Adipocyte (in vitro differentiated cells): Measurements from ENCODE around the gene VCL.

Experiments
- DNase-seq: peaks from one replicate; pipeline ENCODE4 v3.0.0-alpha.2; 2015; ENCODE audit warnings: low read depth
- H3K27me3 ChIP-seq: replicated peaks from 2 replicates; pipeline ENCODE4 v1.7.0; 2013; ENCODE audit warnings: mild to moderate bottlenecking, low read length, moderate library complexity; ENCODE audit not compliant: control insufficient read depth, insufficient read depth
- H3K36me3 ChIP-seq: 2 replicates; pipeline ENCODE4 v1.7.0; 2013; ENCODE audit warnings: low read length, mild to moderate bottlenecking, moderate library complexity; ENCODE audit not compliant: control insufficient read depth, insufficient read depth, severe bottlenecking
- H3K4me1 ChIP-seq: 2 replicates; pipeline ENCODE4 v1.7.0; 2013; ENCODE audit warnings: mild to moderate bottlenecking, low read length, moderate library complexity; ENCODE audit not compliant: control insufficient read depth, insufficient read depth
- H3K4me3 ChIP-seq: 2 replicates; pipeline ENCODE4 v1.7.0; 2013; ENCODE audit warnings: mild to moderate bottlenecking, low read length, moderate library complexity
- H3K9ac ChIP-seq: 2 replicates; pipeline ENCODE4 v1.7.0; 2013; ENCODE audit warnings: mild to moderate bottlenecking, low read length, moderate library complexity
- H3K9me3 ChIP-seq: 2 replicates; pipeline ENCODE4 v1.7.0; 2013; ENCODE audit warnings: mild to moderate bottlenecking, low read length, moderate library complexity; ENCODE audit not compliant: control insufficient read depth

Gene VCL

GRCh38 chr10:73974309-73974946 is 23.5 kb upstream of the VCL start:
- H3K4me1 ChIP-seq, result peaks cover 3% of the 10 kb centered on the region
- H3K36me3 ChIP-seq, result no peaks in the 10 kb centered on the region
- no peak overlapping the region for H3K4me3 ChIP-seq
- H3K9me3 ChIP-seq, result peaks cover 5% of the 10 kb centered on the region
- H3K27me3 ChIP-seq, result no peaks in the 10 kb centered on the region
- H3K9ac ChIP-seq, result no peak overlapping the region
- no peak for DNase-seq

- Histone ChIP-seq H3K4me3 (no peak overlapping the region), H3K36me3 (no peaks in the 10 kb centered on the region), H3K9ac (no peak overlapping the region), H3K27me3 (no peaks in the 10 kb centered on the region), H3K4me1 (peaks cover 12% of the 10 kb centered on the region), H3K9me3 (peaks cover 5% of the 10 kb centered on the region)
- DNase-seq, result no peak
Observed at GRCh38 chr10:73975388-73975787, 22.5 kb upstream of the VCL start.

GRCh38 chr10:73979141-73979808 is 18.6 kb upstream of the VCL start:
- H3K36me3 ChIP-seq, result no peaks in the 10 kb centered on the region
- H3K9me3 ChIP-seq, result peaks cover 5% of the 10 kb centered on the region
- peaks cover 12% of the 10 kb centered on the region for H3K4me1 ChIP-seq
- H3K27me3 ChIP-seq, result no peaks in the 10 kb centered on the region
- no peak overlapping the region for H3K9ac ChIP-seq
- no peak overlapping the region for H3K4me3 ChIP-seq
- DNase-seq, result no peak

- peaks cover 12% of the 10 kb centered on the region for H3K4me1 ChIP-seq
- H3K9ac ChIP-seq, result no peak overlapping the region
- H3K27me3 ChIP-seq, result no peaks in the 10 kb centered on the region
- H3K36me3 ChIP-seq, result no peaks in the 10 kb centered on the region
- no peak for DNase-seq
- H3K4me3 ChIP-seq, result no peak overlapping the region
- H3K9me3 ChIP-seq, result peaks cover 5% of the 10 kb centered on the region
Observed at GRCh38 chr10:73979809-73980433, 18.0 kb upstream of the VCL start.

GRCh38 chr10:73981812-73982211 is 16.1 kb upstream of the VCL start:
- Histone ChIP-seq H3K4me1 (peaks cover 12% of the 10 kb centered on the region), H3K9me3 (no peaks in the 10 kb centered on the region), H3K27me3 (no peaks in the 10 kb centered on the region), H3K36me3 (no peaks in the 10 kb centered on the region), H3K9ac (no peak overlapping the region), H3K4me3 (no peak overlapping the region)
- DNase-seq, result no peak

GRCh38 chr10:73983096-73984047 is 14.5 kb upstream of the VCL start:
- Histone ChIP-seq H3K27me3 (no peaks in the 10 kb centered on the region), H3K9ac (no peak overlapping the region), H3K36me3 (no peaks in the 10 kb centered on the region), H3K9me3 (no peaks in the 10 kb centered on the region), H3K4me1 (peaks cover 12% of the 10 kb centered on the region), H3K4me3 (no peak overlapping the region)
- no peak for DNase-seq

- Histone ChIP-seq H3K9me3 (no peaks in the 10 kb centered on the region), H3K9ac (no peak overlapping the region), H3K4me3 (no peak overlapping the region), H3K4me1 (peaks cover 7% of the 10 kb centered on the region), H3K27me3 (no peaks in the 10 kb centered on the region), H3K36me3 (no peaks in the 10 kb centered on the region)
- DNase-seq, result no peak
Observed at GRCh38 chr10:73989594-73990150, 8.2 kb upstream of the VCL start.

- H3K4me1 ChIP-seq, result peaks cover 7% of the 10 kb centered on the region
- no peak for DNase-seq
- no peaks in the 10 kb centered on the region for H3K27me3 ChIP-seq
- no peak overlapping the region for H3K9ac ChIP-seq
- no peaks in the 10 kb centered on the region for H3K36me3 ChIP-seq
- no peak overlapping the region for H3K4me3 ChIP-seq
- H3K9me3 ChIP-seq, result no peaks in the 10 kb centered on the region
Observed at GRCh38 chr10:73991203-73991883, 6.6 kb upstream of the VCL start.

GRCh38 chr10:73991884-73992245 is 6.1 kb upstream of the VCL start:
- peaks cover 7% of the 10 kb centered on the region for H3K4me1 ChIP-seq
- H3K9ac ChIP-seq, result no peak overlapping the region
- no peak overlapping the region for H3K4me3 ChIP-seq
- no peak for DNase-seq
- no peaks in the 10 kb centered on the region for H3K9me3 ChIP-seq
- no peaks in the 10 kb centered on the region for H3K27me3 ChIP-seq
- H3K36me3 ChIP-seq, result no peaks in the 10 kb centered on the region

- no peaks in the 10 kb centered on the region for H3K36me3 ChIP-seq
- peak; percentile 41 for DNase-seq
Observed at GRCh38 chr10:73992899-73993788, 4.8 kb upstream of the VCL start.

More at GRCh38 chr10:73992899-73993788, 4.8 kb upstream of the VCL start:
- Histone ChIP-seq H3K9ac (no peak overlapping the region), H3K27me3 (no peaks in the 10 kb centered on the region), H3K4me3 (no peak overlapping the region), H3K4me1 (peaks cover 7% of the 10 kb centered on the region), H3K9me3 (no peaks in the 10 kb centered on the region)
